HG03342 (cell line): ENCODE data around the gene TSSC4.

Experiments used
- ATAC-seq: cut with Tn5 transposase; IDR thresholded peaks from one replicate; pipeline ENCODE4 v1.9.1; 2021; ENCODE audit warnings: mild to moderate bottlenecking, moderate library complexity; ENCODE audit not compliant: unreplicated experiment

TSSC4 gene

GRCh38 chr11:2431395-2431794 is 30.8 kb downstream of the TSSC4 start:
- ATAC-seq: no peak

- ATAC-seq: no peak
Observed at GRCh38 chr11:2432171-2432621, 31.6 kb downstream of the TSSC4 start.

GRCh38 chr11:2432628-2433071 is 32.1 kb downstream of the TSSC4 start:
- ATAC-seq: no peak

GRCh38 chr11:2433106-2433925 is 32.8 kb downstream of the TSSC4 start:
- ATAC-seq: no peak

- no peak for ATAC-seq
Observed at GRCh38 chr11:2434008-2434407, 33.5 kb downstream of the TSSC4 start.

GRCh38 chr11:2434506-2435255 is 34.1 kb downstream of the TSSC4 start:
- no peak for ATAC-seq

- no peak for ATAC-seq
Observed at GRCh38 chr11:2435288-2436012, 34.9 kb downstream of the TSSC4 start.

- no peak for ATAC-seq
Observed at GRCh38 chr11:2436013-2436520, 35.5 kb downstream of the TSSC4 start.

- ATAC-seq: no peak
Observed at GRCh38 chr11:2436521-2437031, 36.0 kb downstream of the TSSC4 start.

GRCh38 chr11:2437516-2437915 is 37.0 kb downstream of the TSSC4 start:
- no peak for ATAC-seq

- ATAC-seq: no peak
Observed at GRCh38 chr11:2439820-2440219, 39.3 kb downstream of the TSSC4 start.

GRCh38 chr11:2440646-2441045 is 40.1 kb downstream of the TSSC4 start:
- no peak for ATAC-seq

GRCh38 chr11:2441171-2441570 is 40.6 kb downstream of the TSSC4 start:
- ATAC-seq: no peak

GRCh38 chr11:2442589-2442988 is 42.0 kb downstream of the TSSC4 start:
- ATAC-seq: no peak

GRCh38 chr11:2443406-2443805 is 42.9 kb downstream of the TSSC4 start:
- no peak for ATAC-seq

- no peak for ATAC-seq
Observed at GRCh38 chr11:2443881-2444820, 43.6 kb downstream of the TSSC4 start, which contains the start of gene TRPM5. TRPM5 (minus strand) TSS chr11:2444514; CDS start chr11:2423036, 21,478 bp downstream.

GRCh38 chr11:2444821-2445745 is 44.5 kb downstream of the TSSC4 start, which contains the start of gene KCNQ1:
KCNQ1 (plus strand) TSS chr11:2445008; CDS start chr11:2445099, 91 bp downstream.
- no peak for ATAC-seq

GRCh38 chr11:2445746-2446551 is 45.4 kb downstream of the TSSC4 start:
- no peak for ATAC-seq
